GM19238 (cell line): ENCODE data around the gene PRRT3.
"Not testable (repeated sequence)": the region's sequence is repeated elsewhere in the genome, so short reads cannot be mapped to it uniquely, and the experiment has no call there.

Experiments
- DNase-seq: peaks from one replicate; pipeline ENCODE4 v3.0.0; 2011; ENCODE audit warnings: low spot score; ENCODE audit not compliant: insufficient read length

Gene PRRT3

DNA sequence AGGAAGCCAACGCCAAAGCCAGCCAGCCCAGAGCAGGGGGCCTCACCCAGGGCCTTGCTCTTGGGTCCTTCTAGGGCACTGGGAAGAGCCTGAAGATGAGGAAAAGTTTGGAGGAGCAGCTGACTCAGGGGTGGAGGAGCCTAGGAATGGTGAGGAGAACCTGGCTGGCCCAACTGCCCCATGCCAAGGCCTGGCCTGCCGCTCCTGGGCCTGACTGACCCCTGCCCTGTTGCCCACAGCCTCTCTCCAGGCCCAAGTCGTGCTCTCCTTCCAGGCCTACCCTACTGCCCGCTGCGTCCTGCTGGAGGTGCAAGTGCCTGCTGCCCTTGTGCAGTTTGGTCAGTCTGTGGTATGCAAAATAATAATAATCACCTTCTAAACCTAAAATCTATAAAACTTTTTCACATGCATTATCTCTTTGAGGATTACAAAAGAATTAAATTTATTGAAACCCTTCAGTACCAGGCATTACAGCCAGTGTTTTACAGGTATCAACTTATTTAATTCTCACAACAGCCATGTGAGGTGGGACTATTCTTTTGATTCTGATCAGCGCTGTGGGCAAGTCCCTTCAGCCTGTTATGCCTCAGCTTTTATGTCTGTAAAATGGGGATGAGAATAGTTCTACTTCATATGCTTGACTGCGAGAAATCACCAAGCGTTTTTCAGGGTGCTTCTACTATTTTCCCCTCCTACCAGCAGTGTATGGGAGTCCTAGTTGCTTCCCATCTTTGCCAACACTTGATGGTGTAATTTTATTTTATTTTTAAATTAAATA lies 33.8 kb downstream of the PRRT3 start:
- no peak for DNase-seq

DNA sequence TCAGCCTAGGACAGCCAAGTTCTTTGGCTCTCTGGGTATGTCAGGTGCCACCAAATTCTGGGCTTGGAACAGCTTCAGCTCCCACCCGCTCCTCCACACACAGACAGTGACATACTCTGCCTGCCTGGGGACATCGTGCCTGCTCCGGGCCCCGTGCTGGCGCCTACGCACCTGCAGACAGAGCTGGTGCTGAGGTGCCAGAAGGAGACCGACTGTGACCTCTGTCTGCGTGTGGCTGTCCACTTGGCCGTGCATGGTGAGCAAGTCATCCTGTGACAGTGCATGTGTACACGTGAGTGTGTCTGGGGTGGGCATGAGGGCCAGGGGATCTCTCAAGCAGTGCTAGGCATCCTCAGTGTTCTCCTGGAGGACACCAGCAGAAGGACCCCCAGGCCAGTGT lies 34.4 kb downstream of the PRRT3 start:
- DNase-seq: no peak

DNA sequence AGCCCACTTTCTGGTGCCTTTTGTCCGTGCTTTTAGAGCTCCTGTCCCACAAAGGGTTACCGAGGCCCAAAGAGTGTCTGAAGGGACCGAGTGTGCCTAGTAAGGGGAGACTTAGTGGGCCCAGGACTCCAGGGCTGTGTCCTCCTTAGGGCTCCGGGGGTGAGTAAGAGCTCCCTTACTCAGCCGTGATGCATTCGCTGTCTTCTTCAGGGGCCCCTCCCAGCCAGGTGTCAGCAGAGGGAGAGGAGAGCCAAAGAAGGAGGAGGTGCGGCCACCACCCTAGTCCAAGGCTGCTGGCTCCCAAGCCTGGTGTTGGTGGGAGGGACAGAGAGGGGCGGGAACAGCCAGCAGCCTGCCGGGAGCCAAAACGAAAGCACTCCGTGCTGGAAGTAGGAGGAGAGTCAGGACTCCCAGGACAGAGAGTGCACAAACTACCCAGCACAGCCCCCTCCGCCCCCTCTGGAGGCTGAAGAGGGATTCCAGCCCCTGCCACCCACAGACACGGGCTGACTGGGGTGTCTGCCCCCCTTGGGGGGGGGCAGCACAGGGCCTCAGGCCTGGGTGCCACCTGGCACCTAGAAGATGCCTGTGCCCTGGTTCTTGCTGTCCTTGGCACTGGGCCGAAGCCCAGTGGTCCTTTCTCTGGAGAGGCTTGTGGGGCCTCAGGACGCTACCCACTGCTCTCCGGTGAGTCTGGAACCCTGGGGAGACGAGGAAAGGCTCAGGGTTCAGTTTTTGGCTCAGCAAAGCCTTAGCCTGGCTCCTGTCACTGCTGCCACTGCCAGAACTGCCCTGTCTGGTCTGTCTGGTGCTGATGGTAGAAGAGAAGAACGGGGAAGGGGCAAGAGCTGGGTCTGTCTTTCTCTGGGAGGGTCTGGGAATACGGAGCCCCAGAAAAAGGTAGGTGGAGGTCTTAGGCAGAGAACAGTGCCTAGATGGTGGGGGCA lies 35.2 kb downstream of the PRRT3 start, which contains the start of gene IL17RC:
TSS of gene IL17RC (plus strand) at position 365 of the 947 bp plus-strand sequence. CDS start at position 583, 218 bp downstream.
- DNase-seq: no peak

DNA sequence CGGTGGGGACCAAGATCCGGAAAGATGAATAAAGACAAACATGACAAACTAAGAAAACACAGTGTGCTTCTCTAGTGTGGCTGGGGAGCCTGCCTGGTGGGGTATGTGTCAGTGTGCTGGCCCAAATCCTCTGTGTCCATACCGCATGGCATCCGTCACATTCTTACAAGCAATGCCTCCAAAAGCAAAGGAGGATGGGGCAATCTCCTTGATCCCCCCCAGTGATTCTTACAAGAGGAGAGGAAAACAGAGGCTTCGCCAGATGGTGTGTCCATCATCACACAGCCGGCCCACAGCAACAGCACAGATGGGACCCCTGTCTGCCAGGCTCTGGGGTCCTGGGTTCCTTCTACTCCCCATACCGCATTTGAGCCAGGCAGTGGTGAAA lies 35.9 kb downstream of the PRRT3 start:
- DNase-seq: no peak

DNA sequence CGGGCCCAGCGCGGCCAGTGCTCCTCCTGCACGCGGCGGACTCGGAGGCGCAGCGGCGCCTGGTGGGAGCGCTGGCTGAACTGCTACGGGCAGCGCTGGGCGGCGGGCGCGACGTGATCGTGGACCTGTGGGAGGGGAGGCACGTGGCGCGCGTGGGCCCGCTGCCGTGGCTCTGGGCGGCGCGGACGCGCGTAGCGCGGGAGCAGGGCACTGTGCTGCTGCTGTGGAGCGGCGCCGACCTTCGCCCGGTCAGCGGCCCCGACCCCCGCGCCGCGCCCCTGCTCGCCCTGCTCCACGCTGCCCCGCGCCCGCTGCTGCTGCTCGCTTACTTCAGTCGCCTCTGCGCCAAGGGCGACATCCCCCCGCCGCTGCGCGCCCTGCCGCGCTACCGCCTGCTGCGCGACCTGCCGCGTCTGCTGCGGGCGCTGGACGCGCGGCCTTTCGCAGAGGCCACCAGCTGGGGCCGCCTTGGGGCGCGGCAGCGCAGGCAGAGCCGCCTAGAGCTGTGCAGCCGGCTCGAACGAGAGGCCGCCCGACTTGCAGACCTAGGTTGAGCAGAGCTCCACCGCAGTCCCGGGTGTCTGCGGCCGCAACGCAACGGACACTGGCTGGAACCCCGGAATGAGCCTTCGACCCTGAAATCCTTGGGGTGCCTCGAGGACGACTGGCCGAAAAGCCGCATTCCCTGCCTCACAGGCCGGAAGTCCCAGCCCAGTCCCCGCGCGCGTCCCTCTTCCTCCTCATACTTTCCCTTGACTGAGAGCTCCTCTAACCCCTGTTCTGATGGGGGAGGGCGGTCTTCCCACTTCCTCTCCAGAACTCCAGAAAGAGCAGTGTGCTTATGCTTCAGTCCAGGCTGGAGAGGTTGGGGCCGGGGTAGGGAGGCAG lies 36.7 kb downstream of the PRRT3 start:
- peak; percentile 28 for DNase-seq

DNA sequence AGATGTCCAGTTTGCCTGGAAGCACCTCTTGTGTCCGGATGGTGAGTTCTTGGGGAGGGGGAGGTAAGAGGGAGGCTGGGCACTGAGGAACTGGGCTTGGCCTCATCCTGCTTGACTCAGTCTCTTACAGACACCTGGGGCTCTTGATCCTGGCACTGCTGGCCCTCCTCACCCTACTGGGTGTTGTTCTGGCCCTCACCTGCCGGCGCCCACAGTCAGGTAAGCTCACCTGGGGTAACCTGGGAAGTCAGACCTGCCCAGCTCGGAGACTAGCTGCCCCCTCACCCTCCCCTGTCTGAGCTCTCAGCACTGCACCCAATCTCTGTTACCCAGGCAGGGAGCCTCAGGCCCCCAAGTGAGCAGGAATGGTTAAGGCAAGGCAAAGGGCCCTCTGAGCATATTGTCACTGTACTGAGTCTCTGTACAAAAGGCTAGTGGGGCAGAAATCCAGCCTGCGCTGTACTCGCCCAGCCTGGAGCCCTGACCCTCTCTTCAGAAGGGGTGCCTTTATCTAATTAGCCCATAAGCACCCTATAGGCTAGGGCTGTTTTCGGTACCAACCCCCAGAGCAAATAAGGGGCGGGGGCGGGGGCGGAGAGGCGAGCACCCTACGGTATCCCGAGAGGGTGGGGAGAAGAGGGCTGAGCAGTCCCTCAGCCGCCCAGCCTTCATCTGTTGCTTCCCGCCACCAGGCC lies 37.5 kb downstream of the PRRT3 start:
- DNase-seq: no peak

DNA sequence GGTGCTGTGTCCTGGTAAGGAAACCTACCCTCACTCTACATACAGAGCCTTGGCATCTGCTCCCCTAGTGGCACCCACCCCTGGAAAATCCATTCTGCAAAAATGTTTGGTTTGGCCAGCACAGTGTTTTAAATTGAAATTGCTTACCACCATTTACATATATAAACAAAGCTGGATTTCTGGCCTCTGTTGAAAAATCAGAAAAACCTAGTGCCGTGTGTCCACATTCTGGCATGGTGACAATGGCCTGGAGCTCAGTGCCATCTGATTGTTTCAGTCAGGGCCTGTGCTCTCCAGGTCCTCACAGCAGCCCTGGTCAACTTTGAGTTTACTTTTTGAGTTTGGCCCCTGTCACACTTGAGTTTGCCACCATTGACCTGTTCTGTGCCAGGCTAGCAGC lies 38.2 kb downstream of the PRRT3 start:
- DNase-seq: no peak

DNA sequence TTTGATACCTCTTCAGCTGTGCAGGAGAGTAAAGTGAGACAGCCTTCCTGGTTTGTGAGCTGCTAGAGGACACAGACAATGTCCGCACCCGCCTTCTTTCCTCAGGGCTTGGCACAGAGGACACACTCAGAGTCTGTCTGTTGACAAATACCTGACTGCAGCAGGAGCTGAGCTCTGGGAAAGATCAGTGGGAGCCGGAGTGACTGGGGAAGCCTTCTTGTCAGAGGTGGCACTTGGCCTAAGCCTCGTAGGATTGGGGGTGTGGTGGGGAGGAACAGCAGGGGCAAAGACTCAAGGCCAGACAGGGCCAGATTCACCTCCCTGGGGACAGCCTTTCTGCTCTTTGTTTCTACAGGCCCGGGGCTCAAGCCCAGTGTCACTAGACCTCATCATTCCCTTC lies 38.6 kb downstream of the PRRT3 start:
- no peak for DNase-seq

DNA sequence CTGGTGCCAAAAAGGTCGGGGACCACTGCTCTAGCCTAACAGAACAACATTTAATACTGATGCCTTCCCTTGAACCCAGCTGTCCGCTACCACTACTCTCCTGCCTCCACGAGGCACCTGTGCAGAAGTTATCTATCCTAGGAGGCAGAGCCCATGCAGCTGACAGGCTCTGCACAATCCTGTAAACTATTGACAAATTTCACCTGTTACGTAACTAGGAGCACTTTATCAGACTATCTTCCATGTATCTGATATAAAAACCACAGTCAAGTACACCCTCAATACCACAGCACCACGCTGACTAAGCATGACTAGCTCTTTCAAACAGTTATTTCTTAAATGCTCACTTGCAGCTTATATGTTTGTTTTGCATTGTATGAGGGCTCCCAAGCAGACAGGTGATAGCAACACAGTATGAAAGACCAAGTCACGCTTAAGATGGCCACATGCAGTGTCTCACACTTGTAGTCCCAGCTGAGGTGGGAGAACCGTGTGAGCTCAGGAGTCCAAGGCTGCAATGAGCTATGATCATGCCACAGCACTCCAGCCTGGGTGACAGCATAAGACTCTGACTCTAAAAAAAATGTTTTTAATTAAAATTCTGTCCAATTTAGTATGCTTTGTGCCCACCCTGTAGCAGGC lies 39.8 kb downstream of the PRRT3 start:
- DNase-seq: no peak

DNA sequence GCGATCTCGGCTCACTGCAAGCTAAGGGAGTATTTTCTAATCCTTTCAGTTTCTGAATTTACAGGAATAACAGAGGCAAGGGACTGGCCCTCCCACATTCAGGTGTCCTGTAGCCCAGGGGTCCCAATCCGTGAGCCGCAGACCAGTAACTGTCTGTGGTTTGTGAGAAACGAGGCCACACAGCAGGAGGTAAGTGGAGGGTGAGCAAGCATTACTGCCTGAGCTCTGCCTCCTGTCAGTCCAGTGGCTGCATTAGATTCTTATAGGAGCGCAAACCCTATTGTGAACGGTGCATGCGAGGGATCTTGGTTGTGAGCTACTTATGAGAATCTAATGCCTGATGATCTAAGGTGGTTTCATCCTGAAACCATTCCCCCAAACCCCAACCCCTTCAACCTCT lies 40.3 kb downstream of the PRRT3 start:
- no peak for DNase-seq

DNA sequence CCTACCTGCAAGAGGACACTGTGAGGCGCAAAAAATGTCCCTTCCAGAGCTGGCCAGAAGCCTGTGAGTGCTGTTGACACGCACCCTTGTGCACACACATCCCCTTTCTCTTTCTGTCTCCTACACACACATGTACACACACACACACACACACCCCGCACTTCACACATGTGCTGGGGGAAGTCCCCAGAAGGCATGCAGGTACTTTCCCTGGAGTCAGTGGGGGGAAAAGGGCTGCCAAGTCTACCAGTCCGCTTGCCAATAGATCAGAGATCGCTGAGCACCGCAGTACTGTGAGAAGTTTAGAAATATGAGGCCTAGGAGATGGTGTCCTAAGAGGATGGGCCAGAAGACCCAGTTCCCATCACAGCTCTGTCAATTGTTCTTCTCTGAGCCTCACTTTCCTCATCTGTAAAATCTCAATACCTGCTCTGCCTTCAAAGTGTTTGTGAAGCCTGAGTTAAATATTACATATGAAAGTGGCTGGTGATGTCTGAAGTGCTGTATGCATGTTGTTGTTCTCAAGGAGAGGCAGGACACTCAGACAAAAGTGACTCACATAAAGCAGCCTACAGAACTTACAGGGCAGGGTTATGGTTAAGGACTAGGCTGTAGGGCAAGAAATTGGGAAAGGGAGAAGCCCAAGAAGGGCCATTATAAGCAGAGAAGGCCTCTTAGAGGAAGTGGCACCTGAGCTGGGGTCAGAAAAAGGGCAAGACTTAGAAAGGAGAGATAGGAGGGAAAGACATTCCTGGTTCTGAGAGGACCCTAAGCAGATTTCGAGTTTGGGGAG lies 42.8 kb downstream of the PRRT3 start:
- DNase-seq: no peak

DNA sequence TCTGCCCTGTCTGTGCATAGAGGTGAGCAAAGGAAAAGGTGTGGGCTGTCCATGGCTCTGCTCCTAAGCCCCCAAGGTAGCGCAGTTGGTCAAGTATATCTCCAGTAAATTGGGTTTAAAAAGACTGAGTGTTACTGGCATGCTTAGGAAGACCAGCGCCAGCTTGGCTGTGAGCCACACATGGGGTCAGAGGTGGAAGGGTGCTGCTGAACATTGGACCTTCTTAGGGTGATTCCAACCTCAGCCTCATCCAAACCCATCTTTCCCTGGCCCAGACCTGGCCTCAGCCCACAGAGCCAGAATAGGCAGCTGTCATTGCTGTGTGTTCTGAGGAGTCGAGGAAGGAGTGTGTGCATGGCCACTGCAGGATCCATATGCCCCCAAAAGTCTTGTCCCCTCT lies 43.9 kb downstream of the PRRT3 start:
- DNase-seq: no peak

DNA sequence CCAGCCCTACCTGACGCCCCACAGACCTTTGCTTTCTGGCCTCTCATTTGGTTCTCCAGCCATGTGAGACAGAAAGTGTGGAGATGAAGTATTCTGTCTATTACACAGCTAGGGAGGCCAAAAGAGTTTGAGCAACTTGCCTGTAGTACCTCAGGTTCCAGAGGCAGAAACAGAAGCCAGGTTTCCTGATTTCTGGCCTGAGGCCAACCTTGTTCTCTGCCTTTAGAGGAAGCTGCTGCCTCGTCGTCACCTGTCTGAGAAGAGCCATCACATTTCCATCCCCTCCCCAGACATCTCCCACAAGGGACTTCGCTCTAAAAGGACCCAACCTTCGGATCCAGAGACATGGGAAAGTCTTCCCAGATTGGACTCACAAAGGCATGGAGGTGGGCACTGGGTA lies 45.7 kb downstream of the PRRT3 start:
- no peak for DNase-seq

DNA sequence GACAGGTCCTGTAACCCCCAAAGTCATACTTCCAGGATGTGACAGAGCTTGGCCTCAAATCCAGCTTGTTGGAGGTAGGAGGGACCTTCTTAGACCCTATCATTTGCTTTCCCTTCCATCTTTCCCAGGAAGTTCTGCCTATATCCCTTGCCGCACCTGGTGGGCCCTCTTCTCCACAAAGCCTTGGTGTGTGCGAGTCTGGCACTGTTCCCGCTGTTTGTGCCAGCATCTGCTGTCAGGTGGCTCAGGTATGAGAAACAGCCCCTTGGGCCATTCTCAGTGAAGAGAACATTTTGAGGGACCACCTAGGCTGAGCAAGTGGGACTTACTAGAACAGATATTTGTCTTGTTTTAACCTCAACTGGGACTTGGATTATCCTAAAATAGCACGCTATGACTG lies 48.3 kb downstream of the PRRT3 start:
- no peak for DNase-seq

DNA sequence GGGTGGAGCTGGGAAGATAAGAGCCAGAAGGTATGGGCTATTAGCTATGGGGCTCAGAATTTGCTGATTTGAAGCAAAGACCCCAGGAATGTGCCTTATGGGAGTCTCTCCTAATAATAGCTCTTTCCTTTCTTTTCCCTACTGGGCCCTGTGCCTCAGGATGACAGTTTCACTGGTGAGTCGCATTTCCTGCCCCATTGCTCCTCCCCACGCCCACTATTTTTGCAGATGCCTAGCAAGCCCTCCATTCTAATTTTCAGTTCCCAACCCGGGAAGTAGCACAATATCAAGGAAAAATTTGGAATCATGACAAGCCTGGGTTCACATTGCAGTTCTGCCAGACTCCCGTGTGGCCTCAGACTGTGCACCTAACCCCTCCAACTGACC lies 49.0 kb downstream of the PRRT3 start:
- no peak for DNase-seq

DNA sequence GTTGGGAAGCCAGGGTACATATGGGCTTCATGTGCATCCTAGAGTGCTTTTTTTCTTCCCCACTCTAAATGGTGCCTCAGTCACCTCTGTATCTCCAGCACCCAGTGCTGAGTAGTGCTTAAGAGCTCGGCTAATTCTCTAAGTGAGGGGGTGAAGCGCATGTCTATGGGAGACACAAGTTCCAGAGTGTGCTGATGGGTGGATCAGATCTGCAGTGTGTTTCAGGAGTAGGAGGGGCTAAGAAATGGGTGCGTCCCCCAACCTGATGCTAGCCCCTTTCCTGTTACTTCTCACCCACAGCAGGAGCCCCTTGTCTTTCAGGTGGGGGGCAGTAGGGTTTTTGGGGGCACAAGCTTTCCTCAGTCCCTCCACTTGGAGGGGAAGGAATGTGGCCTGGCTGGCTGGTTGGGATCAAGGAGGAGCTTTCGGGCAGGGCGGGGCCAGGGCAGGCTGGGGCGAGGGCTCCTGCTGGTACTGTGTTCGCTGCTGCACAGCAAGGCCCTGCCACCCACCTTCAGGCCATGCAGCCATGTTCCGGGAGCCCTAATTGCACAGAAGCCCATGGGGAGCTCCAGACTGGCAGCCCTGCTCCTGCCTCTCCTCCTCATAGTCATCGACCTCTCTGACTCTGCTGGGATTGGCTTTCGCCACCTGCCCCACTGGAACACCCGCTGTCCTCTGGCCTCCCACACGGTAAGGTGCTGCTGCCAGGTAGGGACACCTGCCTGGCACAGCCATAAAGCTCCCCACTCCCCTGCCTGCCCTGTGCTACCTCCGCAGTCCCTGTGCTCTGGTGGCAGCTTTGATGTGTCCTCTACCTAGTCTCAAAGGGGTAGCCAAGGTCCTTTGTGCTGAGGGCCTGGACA lies 49.6 kb downstream of the PRRT3 start, which contains the start of gene IL17RE:
TSS of gene IL17RE (plus strand) at position 477 of the 866 bp plus-strand sequence. CDS start at position 562, 85 bp downstream.
- DNase-seq: no peak

DNA sequence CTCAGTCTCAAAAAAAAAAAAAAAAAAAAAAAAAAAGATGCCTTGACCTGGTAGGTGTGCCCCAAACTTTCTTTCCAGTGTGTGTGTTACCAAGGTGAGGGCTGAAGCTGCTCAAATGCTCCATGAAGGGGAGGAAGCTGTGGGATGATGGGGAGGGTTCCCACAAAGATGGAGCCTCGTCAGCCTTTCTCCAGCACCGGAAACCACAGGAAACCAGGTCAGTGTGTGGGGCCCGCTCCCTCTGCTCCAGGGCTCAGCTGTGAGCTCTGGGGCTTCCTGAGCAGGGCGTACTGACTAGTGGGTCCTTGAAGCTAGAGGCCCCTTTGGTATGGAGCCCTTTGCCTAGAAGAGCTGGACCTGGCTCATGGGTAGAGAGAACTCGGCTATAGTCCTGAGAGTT lies 50.2 kb downstream of the PRRT3 start:
- no peak for DNase-seq

DNA sequence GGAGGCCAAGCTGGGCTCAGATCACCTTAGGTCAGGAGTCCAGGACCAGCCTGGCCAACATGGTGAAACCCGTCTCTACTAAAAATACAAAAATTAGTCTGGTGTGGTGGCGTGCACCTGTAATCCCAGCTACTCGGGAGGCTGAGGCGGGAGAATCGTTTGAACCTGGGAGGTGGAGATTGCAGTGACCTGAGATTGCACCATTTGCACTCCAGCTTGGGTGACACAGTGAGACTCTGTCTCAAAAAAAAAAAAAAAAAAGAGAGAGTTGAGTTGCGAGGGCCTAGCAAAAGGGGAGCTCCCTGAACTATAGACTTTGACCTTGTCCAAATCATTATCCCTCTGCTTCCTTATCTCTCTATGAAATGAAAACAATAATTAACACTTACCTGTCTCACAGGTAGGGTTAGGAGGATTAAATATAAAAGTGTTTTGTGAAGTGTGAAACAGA lies 51.2 kb downstream of the PRRT3 start:
- DNase-seq: not testable (repeated sequence)
